8988T (cell line): ENCODE results near the gene GOSR1.
"Not testable (repeated sequence)": the region's sequence is repeated elsewhere in the genome, so short reads cannot be mapped to it uniquely, and the experiment has no call there.

Source experiments
- DNase-seq: peaks from one replicate; pipeline ENCODE4 v3.0.0; 2011

Gene GOSR1

DNA sequence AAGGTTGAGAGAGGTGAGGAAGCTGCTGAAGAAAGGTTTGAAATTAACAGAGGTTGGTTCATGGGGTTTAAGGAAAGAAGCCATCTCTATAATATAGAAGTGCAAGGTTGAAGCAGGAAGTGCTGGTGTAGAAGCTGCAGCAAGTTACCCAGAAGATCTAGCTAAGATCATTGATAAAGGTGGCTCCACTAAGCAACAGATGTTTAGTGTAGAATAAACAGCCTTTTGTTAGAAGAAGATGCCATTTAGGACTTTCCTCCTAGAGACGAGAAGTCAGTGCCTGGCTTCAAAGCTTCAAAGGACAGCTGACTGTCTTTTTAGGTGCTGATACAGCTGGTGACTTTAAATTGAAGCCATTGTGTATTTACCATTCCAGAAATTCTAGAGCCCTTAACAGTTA, 29.3 kb downstream of the GOSR1 start:
- DNase-seq, result no peak

DNA sequence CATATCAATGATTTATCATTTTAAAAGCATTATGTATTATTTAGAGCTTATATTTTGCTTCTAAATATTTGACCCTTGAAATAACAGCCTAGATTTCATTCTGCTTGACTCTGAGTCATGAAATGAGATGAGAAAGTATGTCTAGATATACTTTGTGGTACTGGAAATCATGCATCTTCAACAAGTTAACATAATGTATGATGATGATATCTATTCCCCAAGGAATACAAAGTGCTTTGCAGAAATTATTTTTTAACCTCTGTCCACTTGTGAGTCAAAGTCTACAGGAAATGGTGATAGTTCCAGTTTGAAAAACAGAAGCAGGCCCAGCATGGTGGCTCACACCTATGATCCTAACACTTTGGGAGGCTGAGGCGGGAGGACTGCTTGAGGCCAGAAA, 36.1 kb downstream of the GOSR1 start:
- no peak for DNase-seq

DNA sequence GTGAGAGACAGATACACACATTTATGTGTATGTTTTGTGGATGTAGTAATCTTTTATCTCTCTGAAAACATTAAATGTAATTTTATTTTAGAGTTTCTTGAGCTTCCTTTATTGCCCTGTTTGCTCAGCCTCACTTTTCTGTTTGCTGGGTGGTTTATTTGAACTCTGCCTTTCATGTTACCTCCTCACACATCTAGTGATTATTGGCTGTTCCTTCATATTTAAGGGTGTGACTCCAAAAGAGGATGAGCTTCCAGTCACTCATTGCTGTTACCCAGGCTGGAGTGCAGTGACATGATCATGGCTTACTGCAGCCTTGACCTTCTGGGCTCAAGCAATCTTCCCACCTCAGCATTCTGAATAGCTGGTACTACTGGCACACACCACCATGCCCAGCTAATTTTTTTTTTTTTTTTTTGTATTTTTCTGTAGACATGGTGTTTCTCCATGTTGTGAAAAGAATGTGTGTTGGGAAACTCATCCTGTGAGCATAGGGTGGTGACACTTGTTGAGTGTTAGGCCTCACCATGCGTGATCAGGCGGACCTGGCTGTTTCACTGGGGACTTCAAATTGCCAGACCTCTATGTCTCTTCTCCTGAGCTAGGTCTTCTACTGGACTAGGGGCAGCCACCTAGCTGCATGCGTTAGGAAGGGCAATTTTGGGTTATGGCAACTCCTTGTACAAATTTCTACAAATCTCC, 37.8 kb downstream of the GOSR1 start:
- no peak for DNase-seq

DNA sequence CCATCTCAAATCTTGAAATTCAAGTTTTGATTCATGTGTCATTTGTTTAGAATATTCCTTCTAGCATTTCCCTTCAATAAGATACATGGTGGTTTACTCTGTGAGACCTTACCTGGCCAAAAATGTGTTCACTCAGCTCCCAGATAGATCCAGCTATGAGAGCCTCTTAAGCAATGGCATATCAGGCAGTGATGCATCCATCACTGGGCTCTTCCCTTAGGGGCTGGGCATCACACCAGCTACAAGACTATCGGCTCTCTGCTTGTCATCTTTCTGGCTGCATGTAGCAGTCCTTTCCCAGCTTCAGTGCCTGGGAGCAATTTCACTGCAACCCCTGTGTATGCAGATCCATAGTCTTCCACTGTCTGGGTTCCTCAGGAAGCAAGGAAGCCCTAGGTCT, 40.6 kb downstream of the GOSR1 start:
- no peak for DNase-seq

DNA sequence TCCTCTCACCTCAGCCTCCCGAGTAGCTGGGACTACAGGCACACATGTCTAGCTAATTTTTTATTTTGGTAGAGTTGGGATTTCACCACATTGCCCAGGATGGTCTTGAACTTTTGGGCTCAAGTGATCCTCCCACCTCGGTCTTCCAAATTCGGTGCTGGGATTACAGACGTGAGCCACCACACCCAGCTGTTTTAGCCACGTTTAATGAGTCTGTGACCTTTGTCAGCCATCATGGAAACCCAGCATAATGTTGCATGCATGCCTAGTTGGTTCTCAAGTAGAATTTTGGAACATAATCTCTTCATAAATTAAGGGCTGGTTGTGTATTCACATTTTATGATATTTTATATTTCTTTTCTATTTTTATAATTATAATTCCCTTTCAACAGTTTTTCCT, 42.0 kb downstream of the GOSR1 start:
- no peak for DNase-seq

DNA sequence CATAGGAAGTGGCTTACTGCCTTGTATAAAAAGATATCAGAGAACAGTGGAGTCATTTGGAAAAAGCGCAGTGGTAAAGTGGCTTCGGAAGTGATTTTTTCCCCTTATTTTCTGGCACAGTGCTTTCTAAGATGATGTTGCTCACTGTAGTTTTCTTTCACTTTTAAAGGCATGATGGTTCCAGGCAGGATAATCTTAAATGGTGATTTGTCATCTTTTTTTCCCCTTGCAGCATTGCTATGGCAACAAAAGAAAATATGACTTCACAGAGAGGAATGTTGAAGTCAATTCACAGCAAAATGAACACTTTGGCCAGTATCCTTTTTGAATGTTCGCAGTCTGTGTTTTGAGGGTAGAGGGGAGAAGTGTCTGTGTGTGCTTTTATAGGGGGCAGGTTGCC, 42.5 kb downstream of the GOSR1 start:
- DNase-seq, result no peak

DNA sequence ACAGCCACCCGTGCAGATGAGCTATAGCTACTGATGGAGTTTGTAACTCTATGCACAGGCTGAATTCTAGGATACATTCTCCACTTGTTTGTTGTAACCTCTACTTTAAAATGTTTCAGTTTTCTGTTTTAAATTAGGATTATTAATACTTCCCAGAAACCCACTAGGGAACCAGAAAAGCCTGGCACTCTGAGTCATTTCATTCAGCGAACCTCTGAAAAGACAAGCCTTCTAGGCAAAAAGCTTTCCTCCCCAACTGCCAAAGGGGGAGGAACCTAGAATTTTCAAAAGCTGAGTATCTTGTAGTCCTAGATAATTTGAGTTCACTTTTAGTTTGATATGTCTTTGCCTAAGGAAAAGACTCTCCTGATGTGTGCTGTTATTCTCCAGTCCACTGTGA, 43.2 kb downstream of the GOSR1 start:
- DNase-seq, result no peak

DNA sequence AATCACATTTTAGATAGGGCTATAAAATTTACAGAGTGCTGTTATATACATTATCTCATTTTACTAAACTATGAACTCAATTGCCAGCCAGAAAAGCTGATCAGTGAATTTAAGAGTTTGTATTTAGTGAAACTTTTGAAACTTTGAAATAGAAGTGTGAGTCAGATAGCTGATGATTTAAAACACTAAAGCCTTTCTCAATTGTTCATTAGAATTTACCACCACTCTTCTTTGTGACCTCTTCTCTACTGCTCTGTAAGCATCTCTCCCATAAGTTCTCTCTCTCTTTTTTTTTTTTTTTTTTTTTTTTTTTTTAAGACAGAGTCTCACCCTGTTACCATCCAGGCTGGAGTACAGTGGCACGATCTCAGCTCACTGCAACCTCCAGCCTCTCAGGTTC, 43.7 kb downstream of the GOSR1 start:
- DNase-seq, result no peak

DNA sequence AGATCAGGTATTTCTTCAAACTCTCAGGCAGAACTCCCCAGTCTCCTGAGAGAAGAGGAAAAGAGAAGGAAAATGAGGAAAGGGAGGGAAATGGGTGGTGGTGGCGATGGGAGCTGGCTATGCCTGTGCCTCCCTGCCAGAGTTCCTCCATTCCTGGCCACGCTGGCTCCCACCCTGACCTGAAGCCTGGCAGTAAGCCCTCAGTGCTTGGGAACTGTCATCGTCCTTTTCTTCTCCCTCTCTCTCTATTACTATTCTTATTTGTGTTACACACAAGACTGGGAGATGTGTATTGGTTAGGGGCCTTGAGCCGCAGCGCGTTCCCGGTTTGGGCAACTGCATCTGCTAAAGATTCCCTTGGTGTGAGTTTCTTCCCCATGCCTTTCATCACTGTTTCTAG, 44.6 kb downstream of the GOSR1 start:
- no peak for DNase-seq

DNA sequence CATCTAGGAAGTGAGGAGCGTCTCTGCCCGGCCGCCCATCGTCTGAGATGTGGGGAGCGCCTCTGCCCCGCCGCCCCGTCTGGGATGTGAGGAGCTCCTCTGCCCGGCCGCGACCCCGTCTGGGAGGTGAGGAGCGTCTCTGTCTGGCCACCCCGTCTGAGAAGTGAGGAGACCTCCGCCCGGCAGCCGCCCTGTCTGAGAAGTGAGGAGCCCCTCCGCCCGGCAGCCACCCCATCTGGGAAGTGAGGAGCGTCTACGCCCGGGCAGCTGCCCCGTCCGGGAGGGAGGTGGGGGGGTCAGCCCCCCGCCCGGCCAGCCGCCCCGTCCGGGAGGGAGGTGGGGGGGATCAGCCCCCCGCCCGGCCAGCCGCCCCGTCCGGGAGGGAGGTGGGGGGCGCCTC, 46.0 kb downstream of the GOSR1 start:
- not testable (repeated sequence) for DNase-seq

DNA sequence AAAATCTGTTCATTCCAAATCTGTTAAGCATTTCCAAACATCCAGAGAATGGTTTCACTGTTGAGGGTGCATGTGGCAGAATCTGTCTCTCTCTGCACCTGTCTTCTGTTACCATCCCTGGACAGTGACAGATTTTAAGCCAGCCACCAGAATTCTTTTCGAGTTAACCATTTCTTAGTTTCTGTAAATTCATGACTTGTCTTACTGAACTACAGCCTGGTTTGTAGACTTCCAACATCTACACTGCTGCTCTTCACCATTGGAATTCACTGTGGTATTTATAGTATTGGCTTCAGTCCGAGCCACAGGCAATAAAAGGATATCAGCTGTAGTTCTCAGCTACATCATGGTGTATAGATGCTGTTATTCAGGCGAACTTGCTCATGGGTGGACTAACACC, 47.6 kb downstream of the GOSR1 start:
- no peak for DNase-seq

DNA sequence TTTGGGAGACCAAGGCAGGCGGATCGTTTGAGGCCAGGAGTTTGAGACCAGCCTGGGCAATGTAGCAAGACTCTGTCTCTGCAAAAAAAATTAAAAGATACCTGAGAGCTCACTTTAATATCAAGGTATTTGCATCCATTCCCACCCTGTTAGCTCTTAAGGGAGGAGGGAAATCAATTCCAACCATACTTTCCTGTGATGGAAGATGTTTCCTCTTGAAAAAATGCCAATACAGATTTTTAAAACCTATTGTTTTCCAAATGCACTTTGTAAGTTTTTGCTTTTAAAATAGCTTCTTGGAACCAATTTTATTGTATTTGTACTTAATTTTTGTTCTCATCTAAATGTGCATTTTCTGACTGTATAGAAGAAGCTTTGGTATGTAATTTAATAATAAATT, 49.2 kb downstream of the GOSR1 start:
- DNase-seq, result no peak

DNA sequence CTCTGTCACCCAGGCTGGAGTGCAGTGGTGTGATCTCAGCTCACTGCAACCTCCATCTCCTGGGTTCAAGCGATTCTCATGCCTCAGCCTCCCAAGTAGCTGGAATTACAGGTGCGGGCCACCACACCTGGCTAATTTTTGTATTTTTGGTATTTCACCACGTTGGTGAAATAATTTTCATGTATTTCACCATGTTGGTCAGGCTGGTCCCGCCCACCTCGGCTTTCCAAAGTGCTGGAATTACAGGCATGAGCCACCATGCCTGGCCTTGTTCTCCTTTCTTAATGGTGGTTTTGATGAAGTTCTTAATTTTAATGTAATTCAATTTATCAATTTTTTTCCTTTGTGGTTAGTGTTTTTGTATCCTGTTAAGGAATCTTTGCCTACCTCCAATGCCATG, 51.5 kb downstream of the GOSR1 start:
- not testable (repeated sequence) for DNase-seq

DNA sequence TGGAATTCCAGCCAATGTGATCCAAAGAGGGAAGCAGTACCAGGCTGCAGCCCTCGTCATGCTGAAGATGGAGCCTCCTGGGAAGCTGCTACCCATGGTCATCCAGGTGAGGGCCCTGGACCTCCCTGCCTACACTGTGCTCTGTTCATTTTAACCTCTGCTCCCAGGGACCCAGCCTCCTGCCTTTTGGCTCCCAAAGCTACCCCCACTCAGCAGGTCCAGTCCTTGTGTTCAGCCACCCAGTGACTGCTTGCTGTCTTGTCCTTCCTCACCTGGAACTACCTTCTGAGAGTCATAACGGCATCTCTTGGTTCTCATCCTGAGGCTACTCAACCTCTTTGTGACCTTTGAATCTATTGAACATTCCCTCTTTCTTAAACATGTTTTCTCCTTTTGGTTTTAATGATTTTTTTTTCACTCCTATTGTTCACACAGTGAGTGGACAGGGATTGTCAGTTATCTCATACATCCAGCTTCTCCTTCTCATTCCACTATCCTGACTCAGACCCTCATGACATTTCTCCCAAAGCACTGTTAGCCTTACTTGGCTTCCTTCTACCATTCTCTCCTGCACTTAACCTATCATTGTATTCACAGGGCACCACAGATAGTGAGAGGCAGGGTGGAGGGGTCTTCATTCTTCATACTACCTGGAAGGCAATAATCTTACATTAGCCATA, 53.3 kb downstream of the GOSR1 start:
- no peak for DNase-seq

DNA sequence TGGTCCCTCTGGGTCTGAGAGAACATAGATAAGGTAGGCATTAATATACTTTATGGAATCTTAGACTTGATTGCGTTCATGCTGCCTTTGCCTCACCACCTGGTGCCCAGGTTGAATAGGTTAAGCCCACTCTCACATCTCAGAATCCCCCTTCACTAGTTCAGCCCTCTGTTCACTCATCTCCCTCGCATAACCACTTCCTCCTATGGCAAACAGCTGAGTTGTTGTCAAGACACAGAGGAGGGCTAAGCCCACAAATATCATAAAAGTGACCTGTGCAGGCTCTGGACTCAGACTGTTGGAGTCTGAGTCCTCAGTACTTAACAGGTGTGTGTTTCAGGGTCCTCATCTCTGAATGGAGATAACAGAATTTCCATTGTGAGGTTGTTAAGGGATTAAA, 55.7 kb downstream of the GOSR1 start:
- no peak for DNase-seq

DNA sequence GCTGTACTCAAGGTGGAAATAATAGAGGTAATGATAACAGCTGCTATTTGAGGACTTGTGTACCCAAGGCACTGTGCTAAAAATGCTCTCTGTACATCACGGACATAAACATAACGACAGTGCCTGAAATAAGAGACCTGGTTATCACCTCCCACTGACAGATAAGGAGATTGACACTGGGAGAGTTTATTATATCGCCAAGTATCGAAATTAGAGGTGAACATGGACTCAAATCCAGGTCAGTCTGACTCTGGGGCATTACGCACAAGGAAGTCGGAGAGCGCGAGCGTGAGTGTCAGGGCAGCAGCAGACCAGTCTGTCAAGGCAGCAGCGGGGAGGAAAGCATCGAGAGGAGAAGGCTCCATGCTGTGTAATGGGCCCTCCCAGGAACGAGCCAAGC, 57.1 kb downstream of the GOSR1 start:
- DNase-seq, result no peak

DNA sequence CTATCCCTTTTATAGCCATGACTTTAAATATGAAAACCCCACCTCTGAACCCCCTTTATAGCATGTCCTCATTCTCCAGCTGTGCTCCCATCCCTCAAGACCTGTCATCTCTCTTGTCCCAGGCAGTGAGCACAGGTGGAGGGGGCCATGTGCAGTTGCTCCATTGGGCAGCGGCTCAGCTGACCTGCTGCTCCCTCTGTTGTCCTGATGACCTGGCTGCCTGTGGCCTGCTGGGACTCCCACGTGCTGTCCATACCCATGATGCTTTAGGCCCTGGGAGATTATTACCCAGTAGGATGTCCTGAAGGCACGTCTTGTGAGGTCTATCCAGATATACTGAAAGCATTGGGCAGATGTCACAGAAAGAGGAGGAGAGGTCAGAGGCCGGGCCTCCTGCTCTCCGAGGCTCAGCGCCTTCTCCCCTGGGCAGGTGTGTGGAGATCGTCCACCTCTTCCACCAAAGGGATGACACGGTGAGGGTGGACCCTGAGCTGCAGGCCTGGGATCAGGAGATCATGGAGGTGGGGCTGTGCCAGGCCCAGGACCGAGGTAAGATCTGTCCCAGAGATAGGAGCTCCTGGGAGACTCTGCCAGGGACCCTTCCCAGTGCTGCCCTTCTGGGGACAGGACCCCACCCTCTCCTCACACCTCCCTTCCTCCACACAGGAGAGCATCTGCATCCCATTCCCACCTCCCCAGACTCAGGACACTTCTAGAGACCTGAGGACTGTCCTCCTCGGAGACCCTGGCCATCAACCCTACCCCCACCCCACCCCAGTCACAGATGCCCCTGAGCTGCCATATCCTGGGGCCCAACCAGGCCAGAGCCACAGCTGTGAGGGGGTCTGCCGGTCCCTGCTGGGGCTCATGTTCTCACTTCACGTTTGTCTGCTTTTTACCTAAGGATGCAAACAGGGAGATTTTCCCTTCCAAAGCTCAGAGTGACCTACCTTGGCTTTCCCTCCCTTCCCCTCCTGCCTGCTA, 58.0 kb downstream of the GOSR1 start:
- DNase-seq, result no peak

DNA sequence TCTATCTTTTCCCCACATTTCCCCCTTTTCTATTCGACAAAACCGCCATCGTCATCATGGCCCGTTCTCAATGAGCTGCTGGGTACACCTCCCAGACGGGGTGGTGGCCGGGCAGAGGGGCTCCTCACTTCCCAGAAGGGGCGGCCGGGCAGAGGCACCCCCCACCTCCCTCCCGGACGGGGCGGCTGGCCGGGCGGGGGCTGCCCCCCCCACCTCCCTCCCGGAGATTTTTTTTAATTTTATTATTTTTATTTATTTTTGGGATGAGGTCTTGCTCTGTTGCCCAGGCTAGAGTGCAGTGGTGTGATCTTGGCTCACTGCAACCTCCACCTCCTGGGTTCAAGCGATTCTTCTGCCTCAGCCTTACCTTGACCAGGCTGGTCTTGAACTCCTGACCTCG, 59.6 kb downstream of the GOSR1 start:
- DNase-seq, result not testable (repeated sequence)

DNA sequence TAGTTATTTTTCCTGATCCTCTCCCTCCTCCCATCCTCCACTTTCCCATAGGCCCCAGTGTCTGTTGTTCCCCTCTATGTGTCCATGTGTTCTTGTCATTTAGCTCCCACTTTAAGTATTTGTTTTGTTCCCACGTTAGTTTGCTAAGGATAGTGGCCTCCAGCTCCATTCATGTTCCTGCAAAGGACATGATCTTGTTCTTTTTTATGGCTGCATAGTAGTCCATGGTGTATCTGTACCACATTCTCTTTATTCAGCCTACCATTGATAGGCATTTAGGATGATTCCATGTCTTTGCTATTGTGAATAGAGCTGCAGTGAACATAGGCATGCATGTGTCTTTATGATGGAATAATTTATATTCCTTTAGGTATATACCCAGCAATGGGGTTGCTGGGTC, 60.5 kb downstream of the GOSR1 start:
- DNase-seq, result not testable (repeated sequence)

DNA sequence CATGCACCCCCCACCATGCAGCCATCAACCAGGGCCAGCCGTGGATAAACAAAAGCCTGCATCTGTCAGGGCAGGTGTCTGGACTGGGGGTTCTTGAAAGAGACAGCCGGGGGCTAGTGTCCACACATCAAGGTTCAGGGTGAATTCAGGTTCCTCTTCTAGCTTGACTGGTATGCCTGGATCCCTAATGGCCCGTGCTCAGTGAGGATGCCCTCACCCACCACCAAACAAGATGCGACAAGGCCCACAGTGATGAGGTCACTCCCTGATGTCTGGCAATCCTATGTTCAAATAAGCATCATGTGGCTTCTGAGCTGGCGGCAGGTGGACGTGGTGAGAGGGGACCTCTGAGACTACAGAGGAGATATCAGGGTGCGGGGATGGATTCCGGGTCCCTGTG, 64.6 kb downstream of the GOSR1 start:
- no peak for DNase-seq

DNA sequence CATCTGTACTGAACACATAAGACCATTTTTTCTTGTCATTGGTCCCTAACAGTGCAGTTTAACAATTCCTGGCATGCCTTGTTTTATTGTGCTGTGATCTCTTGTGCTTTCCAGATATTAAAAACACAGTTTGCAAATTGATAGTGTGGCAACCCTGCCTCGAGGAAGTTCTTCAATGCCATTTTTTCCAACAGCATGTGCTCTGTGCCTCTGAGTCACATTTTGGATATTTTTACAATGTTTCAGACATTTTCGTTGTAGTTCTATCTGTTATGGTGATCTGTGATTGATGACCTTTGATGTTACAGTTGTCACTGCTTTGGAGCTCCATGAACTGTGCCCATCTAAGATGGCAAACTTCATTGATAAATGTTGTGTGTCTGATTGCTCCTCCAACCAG, 66.2 kb downstream of the GOSR1 start:
- no peak for DNase-seq

DNA sequence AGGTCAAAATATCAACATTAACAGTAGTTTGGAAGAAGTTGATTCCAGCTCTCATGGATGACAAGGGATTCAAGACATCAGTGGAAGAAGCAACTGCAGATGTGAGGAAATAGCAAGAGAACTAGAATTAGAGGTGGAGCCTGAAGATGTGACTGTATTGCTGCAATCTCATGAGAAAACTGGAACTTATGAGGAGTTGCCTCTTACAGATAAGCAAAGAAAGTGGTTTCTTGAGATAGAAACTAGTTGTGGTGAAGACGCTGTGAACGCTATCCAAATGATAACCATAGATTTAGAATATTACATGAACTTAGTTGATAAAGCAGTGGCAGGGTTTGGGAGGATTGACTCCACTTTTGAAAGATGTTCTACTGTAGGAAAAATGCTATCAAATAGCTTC, 67.8 kb downstream of the GOSR1 start:
- no peak for DNase-seq

DNA sequence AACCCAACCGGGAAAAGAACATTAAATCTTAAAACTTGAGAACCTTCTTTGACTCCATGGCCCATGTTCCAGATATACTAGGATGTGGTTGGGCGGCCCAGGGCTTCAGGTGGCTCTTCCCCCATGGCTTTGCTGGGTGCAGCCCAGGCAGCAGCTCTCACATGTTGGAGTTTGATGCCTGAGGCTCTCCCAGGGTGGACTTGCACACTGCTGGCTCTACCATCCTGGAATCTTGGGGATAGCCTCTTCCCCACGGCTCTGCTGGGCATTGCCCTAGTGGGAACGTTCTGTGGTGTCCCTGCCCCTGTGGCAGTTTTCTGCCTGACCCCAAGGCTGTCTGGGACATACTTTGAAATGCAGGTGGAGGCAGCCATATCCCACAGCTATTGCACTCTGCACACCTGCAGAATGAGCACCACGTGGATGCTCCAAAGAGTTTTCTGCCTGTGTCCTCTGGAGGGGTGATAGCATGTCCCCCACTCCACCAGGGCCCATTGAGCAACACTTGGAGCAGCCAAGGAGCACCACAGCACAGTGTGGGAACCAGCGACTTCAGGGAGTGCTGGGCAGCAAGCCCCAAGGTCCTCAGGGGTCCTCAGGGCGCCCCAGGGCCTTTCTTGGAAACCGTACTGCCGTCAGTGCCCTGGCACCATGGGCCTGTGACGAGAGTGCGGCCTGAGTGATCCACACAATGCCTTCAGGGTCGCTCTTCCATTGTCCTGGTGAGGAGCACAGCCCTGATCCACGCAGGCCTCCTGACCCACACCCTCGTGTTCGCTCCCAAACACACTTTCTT, 70.8 kb downstream of the GOSR1 start:
- no peak for DNase-seq
